AG04449 (cell line): ENCODE results near the gene SHC3.

ENCODE experiments used
- CTCF ChIA-PET: fragments of 350-600 bp; formaldehyde crosslinking; extraction: SDS; loops from one replicate; lab custom pipeline; 2021; ENCODE audit warnings: antibody characterized with exemption; lab: Yijun Ruan, JAX
- POLR2A ChIA-PET: fragments of 400-600, 350-600 bp; formaldehyde crosslinking; extraction: SDS; loops from one replicate; lab custom pipeline; 2020; ENCODE audit warnings: antibody characterized with exemption, inconsistent platforms; lab: Yijun Ruan, JAX
- DNase-seq: peaks from one replicate; pipeline ENCODE4 v3.0.0-alpha.2; 2010; ENCODE audit warnings: low read depth, low spot score
- H3K4me3 ChIP-seq: 2 replicates; pipeline ENCODE4 v1.5.1; 2011; ENCODE audit warnings: low read depth, mild to moderate bottlenecking, control low read depth, low read length
- CTCF ChIP-seq: IDR thresholded peaks from one replicate; pipeline ENCODE4 v1.5.1; 2011; ENCODE audit warnings: mild to moderate bottlenecking, moderate library complexity, low read length, control low read depth, inconsistent platforms; ENCODE audit not compliant: insufficient read depth; ENCODE audit errors: missing control alignments

SHC3 gene

GRCh38 chr9:89010056-89010455 is 168.6 kb downstream of the SHC3 start:
- no peak overlapping the region for H3K4me3 ChIP-seq
- no peak for DNase-seq
- CTCF ChIA-PET = interaction anchor here (1.4 to 2.4 kb wide), 3 partner anchors 9 to 269 kb away, joined by 4 to 13 read pairs (median 6); no protein-coding TSS in a partner anchor
- POLR2A ChIA-PET = no interaction called here
- TF ChIP-seq CTCF = no peak

- CTCF ChIA-PET = interaction anchor here (1.4 to 2.6 kb wide), 3 partner anchors 9 to 416 kb away, joined by 4 to 13 read pairs (median 7); no protein-coding TSS in a partner anchor
- no peak overlapping the region for H3K4me3 ChIP-seq
- no peak for TF ChIP-seq CTCF
- POLR2A ChIA-PET = no interaction called here
- DNase-seq = no peak
These were observed 169.1 kb downstream of the SHC3 start for GRCh38 chr9:89009546-89009840.

- ChIA-PET POLR2A (no interaction called here), CTCF (interaction anchor here (0.8 to 2.6 kb wide), 3 partner anchors 8 to 416 kb away, joined by 3 to 13 read pairs (median 7); no protein-coding TSS in a partner anchor)
- H3K4me3 ChIP-seq = no peak overlapping the region
- no peak for TF ChIP-seq CTCF
- DNase-seq = no peak
These were observed 169.7 kb downstream of the SHC3 start for GRCh38 chr9:89008744-89009545.

- no peak overlapping the region for H3K4me3 ChIP-seq
- no peak for DNase-seq
- ChIA-PET CTCF (interaction anchor here (0.8 to 2.6 kb wide), 3 partner anchors 347 to 415 kb away, joined by 3 to 7 read pairs (median 3); no protein-coding TSS in a partner anchor), POLR2A (no interaction called here)
- TF ChIP-seq CTCF = no peak
These were observed 170.4 kb downstream of the SHC3 start for GRCh38 chr9:89008055-89008743.

GRCh38 chr9:89006996-89007967 is 171.3 kb downstream of the SHC3 start:
- no peak for DNase-seq
- POLR2A ChIA-PET = no interaction called here
- CTCF ChIA-PET = interaction anchor here (0.9 to 6.9 kb wide), 3 partner anchors 347 to 414 kb away, joined by 3 to 103 read pairs (median 7); no protein-coding TSS in a partner anchor
- no peak overlapping the region for H3K4me3 ChIP-seq
- TF ChIP-seq CTCF = no peak
